Ovary (tissue), 3 donors: ENCODE data around the gene PPP1R18.

Experiments used
- POLR2A ChIP-seq: fragments of 450-650 bp; IDR thresholded peaks from one replicate; pipeline ENCODE4 v1.6.1; 2017; ENCODE audit warnings: antibody characterized with exemption, mild to moderate bottlenecking, moderate library complexity
- TF ChIP-seq, protein P1 (sequence below), 3 donors: fragments of 450-650 bp in 2 of 3; fragments of 200-600 bp in 1 of 3; IDR thresholded peaks; one replicate each; pipeline versions ENCODE4 v1.5.1 to v1.8.0; 2016 to 2022; ENCODE audit warnings: antibody characterized with exemption in 3 of 3, mild to moderate bottlenecking in 1 of 3
- donor health status: DM: no; HTN: no; CAD: no.

- TF ChIP-seq, protein P1, sequence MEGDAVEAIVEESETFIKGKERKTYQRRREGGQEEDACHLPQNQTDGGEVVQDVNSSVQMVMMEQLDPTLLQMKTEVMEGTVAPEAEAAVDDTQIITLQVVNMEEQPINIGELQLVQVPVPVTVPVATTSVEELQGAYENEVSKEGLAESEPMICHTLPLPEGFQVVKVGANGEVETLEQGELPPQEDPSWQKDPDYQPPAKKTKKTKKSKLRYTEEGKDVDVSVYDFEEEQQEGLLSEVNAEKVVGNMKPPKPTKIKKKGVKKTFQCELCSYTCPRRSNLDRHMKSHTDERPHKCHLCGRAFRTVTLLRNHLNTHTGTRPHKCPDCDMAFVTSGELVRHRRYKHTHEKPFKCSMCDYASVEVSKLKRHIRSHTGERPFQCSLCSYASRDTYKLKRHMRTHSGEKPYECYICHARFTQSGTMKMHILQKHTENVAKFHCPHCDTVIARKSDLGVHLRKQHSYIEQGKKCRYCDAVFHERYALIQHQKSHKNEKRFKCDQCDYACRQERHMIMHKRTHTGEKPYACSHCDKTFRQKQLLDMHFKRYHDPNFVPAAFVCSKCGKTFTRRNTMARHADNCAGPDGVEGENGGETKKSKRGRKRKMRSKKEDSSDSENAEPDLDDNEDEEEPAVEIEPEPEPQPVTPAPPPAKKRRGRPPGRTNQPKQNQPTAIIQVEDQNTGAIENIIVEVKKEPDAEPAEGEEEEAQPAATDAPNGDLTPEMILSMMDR (IDR thresholded peaks at IDR 0.05): no peak
- TF ChIP-seq POLR2A: no peak
Observed at GRCh38 chr6:30683980-30684338, 2.5 kb downstream of the PPP1R18 start.
